ENCODE measurements around the gene BICRAL. TPM values are rescaled to one million over a fixed set of nuclear protein-coding genes. Genes with fewer than 3 reads are reported as not detected.
"Not testable (repeated sequence)": the region's sequence is repeated elsewhere in the genome, so short reads cannot be mapped to it uniquely, and the experiment has no call there.

BICRAL gene
- total RNA-seq = 19.2 TPM

- Histone ChIP-seq H3K9me3 (no peaks in the 10 kb centered on the region), H3K4me1 (peaks cover 42% of the 10 kb centered on the region), H3K36me3 (no peaks in the 10 kb centered on the region), H3K4me3 (peak within 1 kb of the TSS; percentile 72 to 96), H3K27ac (peak within 1 kb of the TSS; percentile 100), H3K27me3 (no peaks in the 10 kb centered on the region)
- TF ChIP-seq CTCF (IDR thresholded peaks at IDR 0.05) = no peak
- TF ChIP-seq POLR2AphosphoS5 (IDR thresholded peaks at IDR 0.05; ENCODE audit: insufficient read depth in 1 of 2, low read depth in 1 of 2) = no peak
- no peak for TF ChIP-seq POLR2A (IDR thresholded peaks at IDR 0.05)
- no peak for DNase-seq (ENCODE audit: extremely low spot score in 2 of 2)
- intact Hi-C loops (cut with DNase I) = loop anchor here (2.0 to 5.0 kb wide), 2 partner anchors 35 to 100 kb away; partner anchors contain the start of gene TBCC
These were observed at the start of gene BICRAL for GRCh38 chr6:42781796-42782688. BICRAL (plus strand) TSS chr6:42782052; CDS start chr6:42822023, 39,971 bp downstream.

- intact Hi-C loops (cut with DNase I); H3K27me3 ChIP-seq; DNase-seq (ENCODE audit: extremely low spot score in 2 of 2); H3K4me3 ChIP-seq; H3K4me1 ChIP-seq; H3K27ac ChIP-seq; H3K36me3 ChIP-seq; H3K9me3 ChIP-seq: not testable (repeated sequence)
These were observed 47.9 kb upstream of the BICRAL start for GRCh38 chr6:42733867-42734481.

GRCh38 chr6:42735976-42736375, 45.9 kb upstream of the BICRAL start:
- no peak for TF ChIP-seq CTCF (IDR thresholded peaks at IDR 0.05)
- TF ChIP-seq POLR2A (IDR thresholded peaks at IDR 0.05) = no peak
- no peak for TF ChIP-seq POLR2AphosphoS5 (IDR thresholded peaks at IDR 0.05; ENCODE audit: insufficient read depth in 1 of 2, low read depth in 1 of 2)
- intact Hi-C loops (cut with DNase I) = no loop called here
- no peak overlapping the region for H3K4me3 ChIP-seq
- H3K36me3 ChIP-seq = no peaks in the 10 kb centered on the region
- no peak overlapping the region for H3K27ac ChIP-seq
- H3K9me3 ChIP-seq = no peaks in the 10 kb centered on the region
- no peaks in the 10 kb centered on the region for H3K27me3 ChIP-seq
- no peaks in the 10 kb centered on the region for H3K4me1 ChIP-seq
- no peak for DNase-seq (ENCODE audit: extremely low spot score in 2 of 2)

- Histone ChIP-seq H3K27me3 (no peaks in the 10 kb centered on the region), H3K4me3 (no peak overlapping the region), H3K27ac (no peak overlapping the region), H3K36me3 (no peaks in the 10 kb centered on the region), H3K4me1 (peaks cover 31% of the 10 kb centered on the region), H3K9me3 (no peaks in the 10 kb centered on the region)
- TF ChIP-seq POLR2AphosphoS5 (IDR thresholded peaks at IDR 0.05; ENCODE audit: insufficient read depth in 1 of 2, low read depth in 1 of 2) (no peak), POLR2A (IDR thresholded peaks at IDR 0.05) (no peak), CTCF (IDR thresholded peaks at IDR 0.05) (no peak)
- DNase-seq (ENCODE audit: extremely low spot score in 2 of 2) = no peak
- intact Hi-C loops (cut with DNase I) = no loop called here
These were observed 41.1 kb upstream of the BICRAL start for GRCh38 chr6:42740725-42741124.

- Histone ChIP-seq H3K4me1 (peaks cover 31% of the 10 kb centered on the region), H3K27me3 (no peaks in the 10 kb centered on the region), H3K9me3 (no peaks in the 10 kb centered on the region), H3K4me3 (no peak overlapping the region), H3K36me3 (no peaks in the 10 kb centered on the region), H3K27ac (no peak overlapping the region)
- no peak for DNase-seq (ENCODE audit: extremely low spot score in 2 of 2)
- TF ChIP-seq POLR2AphosphoS5 (IDR thresholded peaks at IDR 0.05; ENCODE audit: insufficient read depth in 1 of 2, low read depth in 1 of 2) (no peak), CTCF (IDR thresholded peaks at IDR 0.05) (no peak), POLR2A (IDR thresholded peaks at IDR 0.05) (no peak)
- intact Hi-C loops (cut with DNase I) = no loop called here
These were observed 39.5 kb upstream of the BICRAL start for GRCh38 chr6:42742116-42742894.

Measured in vagina (tissue), 2 donors.